Subcutaneous abdominal adipose tissue (tissue), 5 donors: ENCODE results near the gene BCAS1.

Source experiments
- H3K27ac ChIP-seq: one replicate; pipeline ENCODE4 v1.7.0; 2013; ENCODE audit warnings: low read depth, mild to moderate bottlenecking, inconsistent platforms, low read length, moderate library complexity
- H3K27me3 ChIP-seq, 5 donors: one replicate each; pipeline ENCODE4 v1.7.0; 2013; ENCODE audit warnings: low read length in 5 of 5, inconsistent platforms in 1 of 5; ENCODE audit not compliant: control insufficient read depth in 5 of 5, insufficient read depth in 4 of 5
- H3K36me3 ChIP-seq, 5 donors: one replicate each; pipeline ENCODE4 v1.7.0; 2013; ENCODE audit warnings: low read length in 5 of 5; ENCODE audit not compliant: control insufficient read depth in 5 of 5, insufficient read depth in 5 of 5
- H3K4me1 ChIP-seq, 5 donors: one replicate each; pipeline ENCODE4 v1.7.0; 2013; ENCODE audit warnings: low read length in 5 of 5, mild to moderate bottlenecking in 3 of 5, moderate library complexity in 1 of 5; ENCODE audit not compliant: control insufficient read depth in 5 of 5, insufficient read depth in 5 of 5
- H3K4me3 ChIP-seq, 5 donors: one replicate each; pipeline ENCODE4 v1.7.0; 2013; ENCODE audit warnings: low read length in 5 of 5, low read depth in 1 of 5
- H3K9ac ChIP-seq, 5 donors: one replicate each; pipeline ENCODE4 v1.7.0; 2013; ENCODE audit warnings: low read length in 5 of 5, mild to moderate bottlenecking in 4 of 5, moderate library complexity in 3 of 5
- H3K9me3 ChIP-seq, 5 donors: one replicate each; pipeline ENCODE4 v1.7.0; 2013; ENCODE audit warnings: low read length in 5 of 5; ENCODE audit not compliant: control insufficient read depth in 5 of 5
- donor health status: healthy.
- donor health status: healthy.
- donor health status: healthy.
- donor health status: healthy.
- donor health status: healthy.

BCAS1 gene

GRCh38 chr20:53985150-53985518 lies 85.3 kb downstream of the BCAS1 start:
- Histone ChIP-seq H3K27me3 (peaks cover 0 to 3% (median 0%) of the 10 kb centered on the region in 5 donors), H3K4me1 (no peaks in the 10 kb centered on the region), H3K36me3 (no peaks in the 10 kb centered on the region), H3K4me3 (no peak overlapping the region), H3K9me3 (no peaks in the 10 kb centered on the region), H3K27ac (no peak overlapping the region), H3K9ac (no peak overlapping the region)

DNA sequence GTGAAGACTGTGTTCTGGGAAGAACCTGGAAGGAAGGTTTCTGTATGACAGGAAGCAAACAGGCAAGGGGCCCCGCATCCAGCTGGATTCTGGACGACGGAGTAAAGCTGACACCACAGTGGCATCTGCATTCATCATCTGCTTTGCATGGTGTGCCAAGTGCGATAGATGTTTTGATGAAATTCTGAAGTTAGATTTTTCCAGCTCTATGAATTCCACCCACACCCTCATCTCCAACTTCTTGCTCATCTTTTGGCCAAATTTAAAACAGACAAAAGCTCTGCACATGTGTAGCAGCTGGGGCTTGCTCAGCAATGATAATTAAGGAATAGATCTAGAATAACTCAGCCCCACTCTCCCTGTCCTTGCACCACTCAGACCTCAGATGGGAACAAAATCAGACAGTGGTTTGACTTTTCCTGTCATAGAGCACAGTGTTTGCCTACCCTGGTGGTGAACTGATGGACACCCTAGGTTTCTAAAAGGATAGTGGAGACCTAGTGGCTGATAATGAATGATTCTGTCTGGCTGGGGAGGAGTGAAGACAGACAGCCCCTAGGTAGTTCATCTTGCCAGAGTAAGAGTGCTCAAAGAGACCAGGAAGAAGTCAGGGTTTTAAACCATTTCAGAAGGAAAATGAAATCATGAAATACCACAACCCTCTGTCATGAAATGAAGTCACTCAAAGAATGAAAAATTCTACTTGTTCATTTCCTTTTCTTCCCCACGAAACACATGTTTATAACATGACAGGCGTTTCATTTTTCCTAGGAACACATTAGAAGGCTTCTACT lies 85.8 kb downstream of the BCAS1 start:
- no peak overlapping the region for H3K27ac ChIP-seq
- H3K9me3 ChIP-seq = no peaks in the 10 kb centered on the region
- H3K4me1 ChIP-seq = no peaks in the 10 kb centered on the region
- peaks cover 0 to 3% (median 0%) of the 10 kb centered on the region in 5 donors for H3K27me3 ChIP-seq
- H3K9ac ChIP-seq = no peak overlapping the region
- no peak overlapping the region for H3K4me3 ChIP-seq
- no peaks in the 10 kb centered on the region for H3K36me3 ChIP-seq

GRCh38 chr20:53983401-53983800 lies 87.0 kb downstream of the BCAS1 start:
- Histone ChIP-seq H3K27ac (no peak overlapping the region), H3K27me3 (peaks cover 0 to 3% (median 0%) of the 10 kb centered on the region in 5 donors), H3K4me3 (no peak overlapping the region), H3K36me3 (no peaks in the 10 kb centered on the region), H3K4me1 (no peaks in the 10 kb centered on the region), H3K9ac (no peak overlapping the region), H3K9me3 (no peaks in the 10 kb centered on the region)

DNA sequence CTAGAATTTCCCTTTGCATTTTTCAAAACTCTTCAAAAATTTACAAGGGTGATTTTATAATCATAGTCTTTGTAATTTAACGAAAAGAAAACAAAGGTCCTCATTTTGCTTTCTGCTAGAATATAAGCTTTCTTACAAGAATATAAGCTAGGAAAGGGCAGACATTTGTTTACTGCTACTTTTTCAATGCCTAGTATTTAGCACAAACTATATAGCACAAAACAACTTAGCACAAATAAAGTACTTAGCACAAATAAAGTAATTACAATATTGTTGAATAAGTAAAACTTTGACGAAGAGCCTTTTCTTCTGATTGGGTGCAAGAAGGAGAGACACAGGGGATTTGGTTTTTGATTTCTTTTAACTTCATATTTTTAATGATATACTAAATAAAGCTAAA lies 87.8 kb downstream of the BCAS1 start:
- Histone ChIP-seq H3K27me3 (peaks cover 0 to 3% (median 0%) of the 10 kb centered on the region in 5 donors), H3K36me3 (no peaks in the 10 kb centered on the region), H3K27ac (no peak overlapping the region), H3K9ac (no peak overlapping the region), H3K4me3 (no peak overlapping the region), H3K4me1 (no peaks in the 10 kb centered on the region), H3K9me3 (no peaks in the 10 kb centered on the region)

- Histone ChIP-seq H3K9me3 (no peaks in the 10 kb centered on the region), H3K36me3 (no peaks in the 10 kb centered on the region), H3K4me3 (no peak overlapping the region), H3K27ac (no peak overlapping the region), H3K27me3 (peaks cover 0 to 3% (median 0%) of the 10 kb centered on the region in 5 donors), H3K9ac (no peak overlapping the region), H3K4me1 (no peaks in the 10 kb centered on the region)
These were observed 88.5 kb downstream of the BCAS1 start for GRCh38 chr20:53981752-53982437.

GRCh38 chr20:53981130-53981529 lies 89.3 kb downstream of the BCAS1 start:
- no peaks in the 10 kb centered on the region for H3K9me3 ChIP-seq
- peaks cover 0 to 3% (median 0%) of the 10 kb centered on the region in 5 donors for H3K27me3 ChIP-seq
- no peaks in the 10 kb centered on the region for H3K4me1 ChIP-seq
- H3K9ac ChIP-seq = no peak overlapping the region
- no peaks in the 10 kb centered on the region for H3K36me3 ChIP-seq
- H3K27ac ChIP-seq = no peak overlapping the region
- H3K4me3 ChIP-seq = no peak overlapping the region

- Histone ChIP-seq H3K36me3 (no peaks in the 10 kb centered on the region), H3K9ac (no peak overlapping the region), H3K27ac (no peak overlapping the region), H3K27me3 (peaks cover 0 to 3% (median 0%) of the 10 kb centered on the region in 5 donors), H3K4me3 (no peak overlapping the region), H3K9me3 (no peaks in the 10 kb centered on the region), H3K4me1 (peaks cover 0 to 3% (median 0%) of the 10 kb centered on the region in 5 donors)
These were observed 90.3 kb downstream of the BCAS1 start for GRCh38 chr20:53980031-53980465.

DNA sequence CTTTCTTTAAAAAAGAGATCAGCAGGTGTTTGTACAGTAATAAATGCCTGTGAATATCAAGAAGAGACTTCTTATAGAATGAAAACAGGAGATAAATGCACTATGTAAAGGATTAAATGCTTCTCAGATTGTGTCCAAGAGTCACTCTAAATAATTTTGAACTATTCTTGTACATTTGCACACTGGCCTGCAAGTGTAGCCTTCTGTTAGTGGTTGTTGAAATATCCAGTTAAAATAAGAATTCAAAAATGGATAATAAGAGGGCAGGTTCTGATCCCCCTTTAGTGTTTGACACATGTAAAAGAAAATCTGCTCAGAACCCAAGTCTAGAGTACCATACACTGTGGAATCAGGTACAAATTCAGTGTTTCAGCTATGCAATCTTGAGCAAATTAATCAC lies 91.9 kb downstream of the BCAS1 start:
- H3K9me3 ChIP-seq = no peaks in the 10 kb centered on the region
- H3K36me3 ChIP-seq = no peaks in the 10 kb centered on the region
- no peak overlapping the region for H3K27ac ChIP-seq
- no peak overlapping the region for H3K4me3 ChIP-seq
- H3K4me1 ChIP-seq = peaks cover 0 to 3% (median 0%) of the 10 kb centered on the region in 5 donors
- H3K27me3 ChIP-seq = peaks cover 0 to 3% (median 0%) of the 10 kb centered on the region in 5 donors
- no peak overlapping the region for H3K9ac ChIP-seq

DNA sequence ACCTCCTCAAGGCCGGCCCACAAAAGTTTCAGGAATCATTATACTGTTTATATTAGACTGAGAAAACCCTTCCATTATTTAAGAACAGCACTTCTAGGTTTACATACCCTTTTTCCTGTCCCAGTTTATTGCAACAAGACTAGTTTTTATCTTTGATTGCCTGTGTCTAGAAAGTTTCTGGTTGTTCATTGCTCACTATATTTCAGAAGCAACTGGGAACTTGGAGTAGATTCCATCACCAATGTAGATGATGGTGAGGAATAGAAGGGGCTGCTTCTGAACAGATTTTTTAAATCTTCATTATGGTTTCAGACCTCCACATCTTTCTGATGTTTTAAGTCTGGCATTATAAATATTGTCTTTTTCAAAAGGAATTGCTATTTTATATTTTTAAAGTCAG lies 93.0 kb downstream of the BCAS1 start:
- Histone ChIP-seq H3K4me3 (no peak overlapping the region), H3K9me3 (no peaks in the 10 kb centered on the region), H3K4me1 (peaks cover 0 to 3% (median 0%) of the 10 kb centered on the region in 5 donors), H3K36me3 (no peaks in the 10 kb centered on the region), H3K27me3 (no peaks in the 10 kb centered on the region), H3K9ac (no peak overlapping the region), H3K27ac (no peak overlapping the region)

DNA sequence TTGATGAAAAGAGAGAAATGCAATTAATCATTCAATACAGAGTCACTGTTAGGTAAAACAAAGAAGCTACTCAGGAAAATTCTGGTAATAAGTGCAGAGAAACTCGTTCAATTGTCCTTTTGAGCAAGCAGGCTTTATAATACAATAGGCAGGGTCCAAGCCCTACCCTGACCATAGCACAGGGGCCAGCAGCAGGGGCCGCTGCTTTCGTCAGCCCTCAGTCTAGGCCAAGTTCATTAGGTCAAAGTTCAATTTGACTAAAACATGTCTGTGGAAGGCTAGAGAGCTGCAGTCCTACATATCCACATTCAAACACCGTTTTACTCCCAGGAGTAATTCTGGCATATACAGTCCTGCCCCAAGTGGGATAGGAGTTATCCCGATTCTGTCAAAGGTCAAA lies 94.6 kb downstream of the BCAS1 start:
- Histone ChIP-seq H3K4me1 (peaks cover 0 to 3% (median 0%) of the 10 kb centered on the region in 5 donors), H3K9ac (no peak overlapping the region), H3K27me3 (no peaks in the 10 kb centered on the region), H3K9me3 (no peaks in the 10 kb centered on the region), H3K4me3 (no peak overlapping the region), H3K36me3 (no peaks in the 10 kb centered on the region), H3K27ac (no peak overlapping the region)
